Cardiac muscle cell (in vitro differentiated cells and primary cell): ENCODE results near the gene MGME1. TPM values are rescaled to one million over a fixed set of nuclear protein-coding genes. Genes with fewer than 3 reads are reported as not detected.

ENCODE experiments used
- DNase-seq, 2 donors: peaks; one replicate each; pipeline versions ENCODE4 v3.0.0 to v3.0.0-alpha.2; 2010 to 2017; ENCODE audit warnings: low read depth in 1 of 2, low spot score in 1 of 2
- H3K27ac ChIP-seq: fragments of 200-600 bp; sonication (generic); 2 replicates; pipeline ENCODE4 v1.5.1; 2016
- H3K27me3 ChIP-seq: fragments of 200-600 bp; sonication (generic); 2 replicates; pipeline ENCODE4 v1.6.0; 2016; ENCODE audit warnings: control low read depth
- H3K36me3 ChIP-seq: fragments of 200-600 bp; sonication (generic); 2 replicates; pipeline ENCODE4 v1.5.1; 2016; ENCODE audit warnings: control low read depth
- H3K4me1 ChIP-seq: fragments of 200-600 bp; sonication (generic); 2 replicates; pipeline ENCODE4 v1.8.1; 2017; ENCODE audit warnings: low read depth, mild to moderate bottlenecking, mixed run types
- H3K4me3 ChIP-seq: fragments of 200-600 bp; sonication (generic); 2 replicates; pipeline ENCODE4 v1.5.1; 2016; ENCODE audit warnings: mild to moderate bottlenecking
- H3K9me3 ChIP-seq: fragments of 200-600 bp; sonication (generic); 2 replicates; pipeline ENCODE4 v1.5.1; 2017; ENCODE audit warnings: low read depth, mild to moderate bottlenecking, control low read depth
- polyA plus RNA-seq: library from polyadenylated mRNA; unstranded; fragments of >200 nt; fragmentation: Nextera tagmentation; extraction: Ambion mirVana; gene quantifications from 2 replicates; pipeline ENCODE4 v1.2.1, GENCODE V29; 2016
- total RNA-seq: library from RNA; depleted of rRNA; stranded (reverse); fragments of >200 nt; gene quantifications from 2 replicates; pipeline ENCODE4 v1.2.3, GENCODE V29; 2016
- TF ChIP-seq, protein P1 (sequence below): IDR thresholded peaks from 2 replicates; pipeline ENCODE4 v1.5.1; 2012; ENCODE audit warnings: low read depth, mild to moderate bottlenecking, low read length

Gene MGME1
- total and polyA plus RNA-seq, 2 experiments from 2014 or later: 15.9 to 27.2 TPM

DNA sequence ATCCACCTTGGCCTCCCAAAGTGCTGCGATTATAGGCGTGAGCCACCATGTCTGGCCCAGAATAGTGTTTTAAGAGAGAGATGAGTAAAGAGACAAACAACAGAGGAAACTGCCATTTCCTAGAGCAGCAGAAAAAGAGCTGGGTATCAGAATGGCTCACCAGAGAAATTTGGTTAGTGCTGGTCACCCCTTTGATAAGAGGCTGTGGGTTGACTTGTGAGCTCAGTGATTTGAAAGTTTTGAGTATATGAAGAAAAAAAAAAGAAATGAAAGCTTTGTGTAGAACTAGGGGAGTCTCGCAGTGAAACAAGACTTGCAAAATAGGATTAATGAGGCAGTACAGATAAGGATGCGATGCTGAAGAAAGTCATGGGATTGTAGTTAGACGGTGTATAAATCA is 29.6 kb downstream of the MGME1 start:
- DNase-seq: no peak
- H3K27me3 ChIP-seq: no peaks in the 10 kb centered on the region
- H3K27ac ChIP-seq: no peak overlapping the region
- no peaks in the 10 kb centered on the region for H3K36me3 ChIP-seq
- no peak overlapping the region for H3K4me3 ChIP-seq
- TF ChIP-seq, protein P1, sequence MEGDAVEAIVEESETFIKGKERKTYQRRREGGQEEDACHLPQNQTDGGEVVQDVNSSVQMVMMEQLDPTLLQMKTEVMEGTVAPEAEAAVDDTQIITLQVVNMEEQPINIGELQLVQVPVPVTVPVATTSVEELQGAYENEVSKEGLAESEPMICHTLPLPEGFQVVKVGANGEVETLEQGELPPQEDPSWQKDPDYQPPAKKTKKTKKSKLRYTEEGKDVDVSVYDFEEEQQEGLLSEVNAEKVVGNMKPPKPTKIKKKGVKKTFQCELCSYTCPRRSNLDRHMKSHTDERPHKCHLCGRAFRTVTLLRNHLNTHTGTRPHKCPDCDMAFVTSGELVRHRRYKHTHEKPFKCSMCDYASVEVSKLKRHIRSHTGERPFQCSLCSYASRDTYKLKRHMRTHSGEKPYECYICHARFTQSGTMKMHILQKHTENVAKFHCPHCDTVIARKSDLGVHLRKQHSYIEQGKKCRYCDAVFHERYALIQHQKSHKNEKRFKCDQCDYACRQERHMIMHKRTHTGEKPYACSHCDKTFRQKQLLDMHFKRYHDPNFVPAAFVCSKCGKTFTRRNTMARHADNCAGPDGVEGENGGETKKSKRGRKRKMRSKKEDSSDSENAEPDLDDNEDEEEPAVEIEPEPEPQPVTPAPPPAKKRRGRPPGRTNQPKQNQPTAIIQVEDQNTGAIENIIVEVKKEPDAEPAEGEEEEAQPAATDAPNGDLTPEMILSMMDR: no peak
- no peaks in the 10 kb centered on the region for H3K9me3 ChIP-seq
- H3K4me1 ChIP-seq: no peaks in the 10 kb centered on the region

DNA sequence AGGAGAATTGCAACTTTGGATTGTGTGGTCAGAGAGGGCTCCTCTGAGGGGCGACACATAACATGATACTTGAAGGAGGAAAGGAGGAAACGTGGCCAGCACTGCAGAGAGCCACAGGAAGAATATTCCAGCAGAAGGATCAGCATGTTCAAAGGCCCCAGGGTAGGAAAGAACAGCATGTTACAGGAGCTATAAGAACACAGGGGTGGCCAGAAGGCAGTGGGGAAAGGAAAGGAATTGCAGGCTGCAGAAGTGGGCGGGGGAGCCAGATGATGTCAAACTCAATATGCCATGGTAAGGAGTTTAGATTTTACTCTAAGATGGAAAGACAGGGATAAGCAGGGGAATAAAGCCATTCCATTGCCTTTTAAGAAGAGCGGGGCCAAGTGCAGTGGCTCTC is 30.7 kb downstream of the MGME1 start:
- Histone ChIP-seq H3K9me3 (no peaks in the 10 kb centered on the region), H3K27ac (no peak overlapping the region), H3K27me3 (no peaks in the 10 kb centered on the region), H3K4me3 (no peak overlapping the region), H3K36me3 (no peaks in the 10 kb centered on the region), H3K4me1 (peaks cover 9% of the 10 kb centered on the region)
- DNase-seq: no peak
- TF ChIP-seq, protein P1: no peak

DNA sequence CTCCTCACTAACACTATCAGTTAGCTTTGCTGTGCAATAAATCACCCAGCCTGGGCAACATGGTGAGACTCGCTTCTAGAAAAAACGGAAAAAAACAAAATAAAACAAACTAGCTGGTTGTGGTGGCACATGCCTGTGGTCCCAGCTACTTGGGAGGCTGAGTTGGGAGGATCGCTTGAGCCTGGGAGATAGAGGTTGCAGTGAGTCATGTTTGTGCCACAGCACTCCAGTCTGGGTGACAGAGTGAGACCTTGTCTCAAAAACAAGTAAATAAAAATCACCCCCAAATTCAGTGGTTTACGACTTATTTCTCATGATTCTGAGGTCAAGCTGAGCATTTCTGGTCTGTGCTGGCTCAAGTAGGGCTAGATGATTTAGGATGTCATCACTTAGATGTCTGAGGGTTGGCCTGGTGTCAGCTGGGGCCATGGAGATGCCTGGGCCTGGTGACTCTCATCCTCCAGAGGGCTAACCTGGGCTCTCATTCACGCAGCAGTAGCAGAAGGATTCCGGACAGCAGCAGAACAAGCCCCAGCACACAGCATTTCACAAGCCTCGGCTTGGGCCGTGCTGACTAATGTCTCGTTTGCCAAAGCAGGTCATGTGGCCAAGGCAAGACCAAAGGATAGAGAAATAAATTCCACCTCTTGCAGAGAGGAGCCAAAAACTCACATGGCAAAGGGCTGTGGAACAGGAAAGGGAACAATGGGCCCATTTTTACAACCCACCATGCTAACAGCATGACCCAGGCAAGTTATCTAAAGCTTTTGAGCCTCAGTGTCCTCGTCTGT is 32.5 kb downstream of the MGME1 start:
- H3K9me3 ChIP-seq: no peaks in the 10 kb centered on the region
- DNase-seq: peak in 1 of 2 donors; percentile 95
- no peaks in the 10 kb centered on the region for H3K27me3 ChIP-seq
- no peak overlapping the region for H3K4me3 ChIP-seq
- no peak overlapping the region for H3K27ac ChIP-seq
- no peaks in the 10 kb centered on the region for H3K36me3 ChIP-seq
- TF ChIP-seq, protein P1: peak; percentile 7
- H3K4me1 ChIP-seq: peaks cover 20% of the 10 kb centered on the region

DNA sequence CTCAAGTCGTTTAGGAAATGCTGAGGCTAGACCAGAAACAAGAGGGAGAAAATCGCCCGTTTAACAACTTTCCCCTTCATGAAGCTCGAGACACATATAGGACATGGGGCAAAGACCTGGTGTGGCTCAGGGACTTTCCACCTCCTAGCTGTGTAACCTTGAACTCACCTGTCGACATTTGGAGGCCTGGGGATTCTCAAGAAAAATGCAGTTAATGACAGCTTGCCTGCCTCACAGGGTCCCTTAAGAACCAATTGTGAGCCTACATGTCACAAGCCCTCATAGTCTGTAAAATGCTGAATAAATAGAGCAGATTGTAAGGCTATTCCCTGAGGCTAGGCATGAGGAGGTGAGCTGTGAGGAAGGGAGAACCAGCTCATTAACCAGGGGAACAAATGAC is 35.1 kb downstream of the MGME1 start:
- H3K27ac ChIP-seq: peak overlapping the region; percentile 6
- peaks cover 24% of the 10 kb centered on the region for H3K4me1 ChIP-seq
- no peaks in the 10 kb centered on the region for H3K27me3 ChIP-seq
- no peaks in the 10 kb centered on the region for H3K36me3 ChIP-seq
- H3K9me3 ChIP-seq: no peaks in the 10 kb centered on the region
- no peak overlapping the region for H3K4me3 ChIP-seq
- peak in 1 of 2 donors; percentile 37 for DNase-seq
- TF ChIP-seq, protein P1: no peak

DNA sequence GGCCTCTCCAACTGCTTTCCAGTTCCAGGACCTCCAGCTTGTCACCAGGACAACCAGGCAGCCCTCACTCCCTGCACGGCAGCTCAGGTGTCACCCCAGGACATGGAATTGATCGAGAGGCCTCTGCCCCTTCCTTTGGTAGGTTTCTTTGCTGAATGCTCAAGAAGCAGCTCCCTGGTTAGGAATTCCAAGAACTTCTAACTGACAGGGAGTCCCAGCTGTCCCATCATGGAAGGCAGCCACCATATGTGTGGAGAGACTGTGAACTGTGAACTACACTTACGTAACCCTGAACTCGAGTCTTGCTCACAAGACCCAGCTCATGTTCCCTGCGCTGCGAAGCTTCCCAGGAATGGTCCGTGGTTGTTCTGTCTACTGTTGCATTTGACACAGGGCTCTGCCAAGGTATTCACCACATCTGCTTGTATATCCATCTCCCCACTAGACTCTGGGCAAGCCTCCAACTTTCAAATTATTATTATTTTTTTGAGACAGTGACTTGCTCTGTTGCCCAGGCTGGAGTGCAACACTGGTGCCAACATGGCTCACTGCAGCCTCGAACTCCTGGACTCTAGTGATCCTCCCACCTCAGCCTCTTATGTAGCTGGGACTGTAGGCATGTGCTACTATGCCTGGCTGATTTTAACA is 35.7 kb downstream of the MGME1 start:
- TF ChIP-seq, protein P1: no peak
- Histone ChIP-seq H3K9me3 (no peaks in the 10 kb centered on the region), H3K4me1 (peaks cover 24% of the 10 kb centered on the region), H3K27ac (no peak overlapping the region), H3K4me3 (no peak overlapping the region), H3K27me3 (no peaks in the 10 kb centered on the region), H3K36me3 (no peaks in the 10 kb centered on the region)
- peak in 1 of 2 donors; percentile 56 for DNase-seq
